Lower lobe of right lung (tissue), 2 donors: ENCODE results near the gene ZFYVE21. TPM values are rescaled to one million over a fixed set of nuclear protein-coding genes. Genes with fewer than 3 reads are reported as not detected.

Experiments
- ATAC-seq, 2 donors: fragments of 200-7000 bp; cut with Tn5 transposase; one replicate each; pipeline ENCODE4 v1.9.1; 2020 to 2022; ENCODE audit warnings: mild to moderate bottlenecking in 2 of 2, moderate library complexity in 2 of 2
- DNase-seq: peaks from one replicate; pipeline ENCODE4 v3.0.0-alpha.2; 2020
- H3K27ac ChIP-seq: fragments of 200-600 bp; one replicate; pipeline ENCODE4 v1.8.0; 2022
- H3K27me3 ChIP-seq: fragments of 200-600 bp; one replicate; pipeline ENCODE4 v1.8.0; 2022; ENCODE audit warnings: low read depth
- H3K36me3 ChIP-seq: fragments of 200-600 bp; one replicate; pipeline ENCODE4 v1.8.0; 2022; ENCODE audit warnings: mild to moderate bottlenecking
- H3K4me1 ChIP-seq: fragments of 200-600 bp; one replicate; pipeline ENCODE4 v1.8.0; 2022
- H3K4me3 ChIP-seq: fragments of 200-600 bp; one replicate; pipeline ENCODE4 v1.8.0; 2022; ENCODE audit warnings: mild to moderate bottlenecking
- H3K9me3 ChIP-seq: fragments of 200-600 bp; one replicate; pipeline ENCODE4 v1.8.0; 2022
- CTCF ChIP-seq: fragments of 200-600 bp; IDR thresholded peaks from one replicate; pipeline ENCODE4 v1.8.0; 2022; ENCODE audit warnings: antibody characterized with exemption, mild to moderate bottlenecking
- intact Hi-C: fragments of 100-400 bp; cut with DNase I; formaldehyde crosslinking; loops from one replicate; pipeline ENCODE4 v1.11.0; 2022
- total RNA-seq: library from RNA; stranded (reverse); fragmentation: NEBNext Ultra II Directional; extraction: Animal tissue kit (Norgen Biotek cat#: 25700); gene quantifications from one replicate; pipeline ENCODE4 v1.2.1, GENCODE V29; 2021
- donor health status: DM: no; HTN: yes; CAD: no; lungs with severe emphysema.

Gene ZFYVE21
- total RNA-seq, 1 donor from 2014 or later: 49.4 TPM

GRCh38 chr14:103755060-103755459, 39.5 kb downstream of the ZFYVE21 start:
- H3K27me3 ChIP-seq: no peaks in the 10 kb centered on the region
- no peak for TF ChIP-seq CTCF
- no peaks in the 10 kb centered on the region for H3K4me1 ChIP-seq
- H3K9me3 ChIP-seq: no peaks in the 10 kb centered on the region
- no peak for ATAC-seq
- no peak for DNase-seq
- peaks cover 47% of the 10 kb centered on the region for H3K36me3 ChIP-seq
- intact Hi-C loops: no loop called here
- no peak overlapping the region for H3K4me3 ChIP-seq
- no peak overlapping the region for H3K27ac ChIP-seq

- intact Hi-C loops: no loop called here
- peaks cover 20% of the 10 kb centered on the region for H3K36me3 ChIP-seq
- TF ChIP-seq CTCF: no peak
- H3K4me3 ChIP-seq: no peak overlapping the region
- DNase-seq: no peak
- no peak overlapping the region for H3K27ac ChIP-seq
- H3K27me3 ChIP-seq: no peaks in the 10 kb centered on the region
- ATAC-seq: no peak
- H3K4me1 ChIP-seq: no peaks in the 10 kb centered on the region
- no peaks in the 10 kb centered on the region for H3K9me3 ChIP-seq
Observed at GRCh38 chr14:103758059-103758776, 42.6 kb downstream of the ZFYVE21 start.

- Histone ChIP-seq H3K4me3 (no peak overlapping the region), H3K4me1 (no peaks in the 10 kb centered on the region), H3K27me3 (no peaks in the 10 kb centered on the region), H3K36me3 (peaks cover 22% of the 10 kb centered on the region), H3K27ac (no peak overlapping the region), H3K9me3 (no peaks in the 10 kb centered on the region)
- ATAC-seq (no peak), DNase-seq (no peak)
- TF ChIP-seq CTCF: no peak
- intact Hi-C loops: no loop called here
Observed at GRCh38 chr14:103762036-103762435, 46.4 kb downstream of the ZFYVE21 start.

- no peak overlapping the region for H3K27ac ChIP-seq
- ATAC-seq: no peak
- H3K27me3 ChIP-seq: no peaks in the 10 kb centered on the region
- peaks cover 17% of the 10 kb centered on the region for H3K36me3 ChIP-seq
- intact Hi-C loops: no loop called here
- DNase-seq: no peak
- H3K9me3 ChIP-seq: no peaks in the 10 kb centered on the region
- no peaks in the 10 kb centered on the region for H3K4me1 ChIP-seq
- no peak overlapping the region for H3K4me3 ChIP-seq
- TF ChIP-seq CTCF: no peak
Observed at GRCh38 chr14:103762541-103762940, 46.9 kb downstream of the ZFYVE21 start.

GRCh38 chr14:103763730-103764488, 48.3 kb downstream of the ZFYVE21 start:
- Histone ChIP-seq H3K36me3 (peaks cover 16% of the 10 kb centered on the region), H3K9me3 (no peaks in the 10 kb centered on the region), H3K4me3 (no peak overlapping the region), H3K4me1 (no peaks in the 10 kb centered on the region), H3K27ac (no peak overlapping the region), H3K27me3 (no peaks in the 10 kb centered on the region)
- no peak for ATAC-seq
- no peak for TF ChIP-seq CTCF
- DNase-seq: no peak
- intact Hi-C loops: no loop called here
